Thymus (tissue), 11 donors: ENCODE results near the gene GLI3. TPM values are rescaled to one million over a fixed set of nuclear protein-coding genes. Genes with fewer than 3 reads are reported as not detected.

Source experiments
- DNase-seq, 9 donors: peaks; one replicate each; pipeline ENCODE4 v3.0.0-alpha.2; 2013; ENCODE audit warnings: low spot score in 9 of 9, low read depth in 6 of 9, missing footprints in 1 of 9
- H3K27ac ChIP-seq, 2 donors: one replicate each; pipeline ENCODE4 v1.5.1; 2013; ENCODE audit warnings: control low read depth in 1 of 2, low read depth in 1 of 2, low read length in 1 of 2, mild to moderate bottlenecking in 1 of 2, moderate library complexity in 1 of 2
- H3K27me3 ChIP-seq, 2 donors: one replicate each; pipeline ENCODE4 v1.5.1; 2013; ENCODE audit warnings: low read length in 1 of 2; ENCODE audit not compliant: control insufficient read depth in 2 of 2, insufficient read depth in 1 of 2
- H3K36me3 ChIP-seq, 2 donors: one replicate each; pipeline ENCODE4 v1.5.1; 2013; ENCODE audit warnings: low read length in 1 of 2, mild to moderate bottlenecking in 1 of 2, moderate library complexity in 1 of 2; ENCODE audit not compliant: control insufficient read depth in 2 of 2, insufficient read depth in 2 of 2
- H3K4me1 ChIP-seq, 2 donors: one replicate each; pipeline ENCODE4 v1.5.1; 2013; ENCODE audit warnings: low read length in 2 of 2; ENCODE audit not compliant: control insufficient read depth in 2 of 2, insufficient read depth in 2 of 2
- H3K4me3 ChIP-seq, 2 donors: one replicate each; pipeline ENCODE4 v1.5.1; 2013; ENCODE audit warnings: low read length in 2 of 2, control low read depth in 1 of 2, mild to moderate bottlenecking in 1 of 2
- H3K9me3 ChIP-seq, 2 donors: one replicate each; pipeline ENCODE4 v1.5.1; 2013; ENCODE audit warnings: low read length in 1 of 2, mild to moderate bottlenecking in 1 of 2; ENCODE audit not compliant: control insufficient read depth in 2 of 2, insufficient read depth in 1 of 2
- WGBS: extraction: QIAGEN DNeasy Blood & Tissue Kit; methylation state at CpG from one replicate; pipeline ENCODE4 v1.1.7; 2013; 5-methylcytosine and 5-hydroxymethylcytosine counted together
- polyA plus RNA-seq: library from polyadenylated mRNA; stranded (reverse); fragments of 200-250 nt; gene quantifications from one replicate; pipeline ENCODE4 v1.2.3, GENCODE V29; 2013
- total RNA-seq: library from RNA; stranded (reverse); fragments of 120-200 nt; gene quantifications from one replicate; pipeline ENCODE4 v1.2.4, GENCODE V29; 2013
- donor health status: healthy.

Gene GLI3
- total and polyA plus RNA-seq, 2 donors = 3.1 to 3.2 TPM

DNA sequence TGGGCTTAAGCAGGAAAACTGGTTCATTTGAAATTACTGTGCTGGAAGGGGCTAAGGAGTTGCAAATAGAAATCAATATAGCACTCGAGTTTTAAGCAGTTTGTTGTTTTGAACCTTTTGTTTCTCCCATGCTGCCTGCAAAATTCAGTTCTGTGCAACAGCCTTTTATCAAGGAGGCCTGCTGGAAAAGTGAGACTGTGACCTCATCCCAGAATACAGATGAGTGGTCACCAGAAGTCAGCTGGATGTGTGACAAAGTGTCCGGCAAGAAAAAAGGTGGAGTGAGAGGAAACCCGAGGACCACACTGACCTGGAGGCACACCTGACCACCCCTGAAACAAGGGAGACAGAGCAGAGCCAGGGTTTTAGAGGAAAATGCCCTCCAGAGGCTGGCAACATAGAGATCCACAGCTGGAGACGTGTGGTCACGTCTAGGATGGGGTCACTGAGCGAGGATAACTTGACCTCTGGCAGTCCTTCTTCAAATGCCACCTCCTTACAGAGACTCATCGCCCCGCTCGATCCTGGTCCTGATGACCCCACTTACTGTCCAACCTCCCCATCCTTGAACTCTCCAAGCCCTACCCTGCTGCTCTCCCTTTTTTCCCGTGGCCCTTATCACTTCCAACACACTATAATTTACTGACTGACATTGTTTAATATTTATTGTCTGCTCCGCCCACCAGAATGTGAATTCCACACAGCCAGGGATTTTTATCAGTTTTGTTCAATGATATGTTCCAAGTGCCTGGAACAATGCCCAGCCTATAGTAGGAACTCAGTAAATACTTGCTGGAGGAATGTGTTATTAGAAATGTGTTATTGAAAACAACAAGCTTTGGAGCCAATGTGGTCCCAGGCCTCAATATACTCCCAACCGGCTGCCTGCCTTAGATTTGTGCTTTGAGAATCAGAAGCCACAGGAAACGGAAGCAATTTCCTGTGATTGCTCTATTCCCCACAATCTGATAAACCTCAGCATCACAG lies 243.8 kb downstream of the GLI3 start:
- no peak overlapping the region for H3K27ac ChIP-seq
- WGBS = 81% methylated on average over 13 of the region's 13 CpGs
- no peaks in the 10 kb centered on the region for H3K36me3 ChIP-seq
- no peaks in the 10 kb centered on the region for H3K4me1 ChIP-seq
- H3K27me3 ChIP-seq = no peaks in the 10 kb centered on the region
- no peak for DNase-seq
- H3K9me3 ChIP-seq = no peaks in the 10 kb centered on the region
- H3K4me3 ChIP-seq = no peak overlapping the region

DNA sequence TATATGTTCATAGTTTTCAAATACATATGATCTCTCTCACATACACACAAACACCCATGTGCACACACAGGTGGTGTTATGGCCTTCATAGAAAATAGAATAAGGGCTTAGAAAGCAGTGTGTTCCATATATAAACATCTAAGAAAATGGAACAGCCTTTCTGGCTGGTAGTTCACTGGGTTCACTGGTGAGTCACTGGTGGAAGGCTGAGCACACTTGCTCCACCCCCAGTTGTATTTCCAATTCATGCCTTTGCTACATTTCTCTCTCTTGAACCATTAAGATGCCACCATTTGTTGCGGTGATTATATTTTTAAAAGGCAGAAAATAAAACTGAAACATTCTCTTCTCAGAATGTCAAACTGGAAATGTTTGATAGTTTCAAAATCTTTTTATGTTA lies 252.1 kb downstream of the GLI3 start:
- Histone ChIP-seq H3K9me3 (no peaks in the 10 kb centered on the region), H3K4me1 (no peaks in the 10 kb centered on the region), H3K4me3 (no peak overlapping the region), H3K36me3 (no peaks in the 10 kb centered on the region), H3K27ac (no peak overlapping the region), H3K27me3 (no peaks in the 10 kb centered on the region)
- no peak for DNase-seq
- WGBS = 99% methylated on average over 1 of the region's 1 CpG

DNA sequence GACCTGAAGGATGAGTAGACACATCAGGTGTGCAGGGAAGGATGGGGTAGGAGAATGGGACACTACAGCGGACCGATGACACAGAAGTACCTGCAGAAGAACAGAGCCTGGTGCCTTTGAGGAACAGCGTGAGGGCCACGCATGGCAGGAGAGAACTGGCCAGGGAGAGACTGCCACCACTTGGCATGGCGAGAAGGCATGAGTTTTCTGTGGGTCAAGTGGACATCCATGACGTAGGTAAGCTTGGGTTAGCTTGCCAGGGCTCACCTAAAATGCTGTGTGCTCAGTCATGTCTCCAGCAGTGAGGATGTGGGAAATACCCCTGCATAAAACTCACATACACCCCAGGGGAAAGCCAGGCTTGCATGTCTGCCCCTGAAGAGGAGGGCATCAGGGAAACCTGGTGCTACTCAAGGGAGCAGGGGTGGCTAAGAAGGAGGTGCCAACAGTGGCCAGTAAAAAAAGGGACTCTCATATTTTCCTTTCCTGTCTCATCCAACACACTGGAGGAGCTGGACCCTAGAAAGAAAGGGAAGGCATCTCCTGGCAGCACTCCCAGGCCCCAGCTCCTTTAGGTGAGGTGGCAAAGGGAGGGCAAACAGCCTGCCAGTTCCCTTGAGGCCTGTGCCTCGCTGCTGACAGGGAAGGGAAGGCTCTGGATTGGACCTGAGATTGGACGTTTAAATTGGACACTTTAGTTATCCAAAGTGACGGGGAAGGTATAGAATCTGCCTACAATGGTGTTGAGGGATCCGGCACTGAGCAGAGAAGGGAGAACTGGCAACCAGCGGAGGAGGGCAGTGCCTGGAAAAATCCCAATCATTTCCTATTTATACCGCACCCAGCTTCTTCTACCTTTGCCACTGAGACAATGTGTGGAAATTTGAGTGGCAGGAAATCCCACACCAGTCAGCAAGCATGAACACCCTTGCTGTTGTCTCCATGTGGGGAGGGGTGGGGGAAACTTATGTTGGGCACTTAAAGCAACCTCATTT lies 255.7 kb downstream of the GLI3 start:
- Histone ChIP-seq H3K9me3 (no peaks in the 10 kb centered on the region), H3K27me3 (no peaks in the 10 kb centered on the region), H3K4me1 (peaks cover 0 to 2% of the 10 kb centered on the region in 2 donors), H3K36me3 (no peaks in the 10 kb centered on the region), H3K27ac (no peak overlapping the region), H3K4me3 (no peak overlapping the region)
- 94% methylated on average over 12 of the region's 12 CpGs for WGBS
- DNase-seq = no peak

DNA sequence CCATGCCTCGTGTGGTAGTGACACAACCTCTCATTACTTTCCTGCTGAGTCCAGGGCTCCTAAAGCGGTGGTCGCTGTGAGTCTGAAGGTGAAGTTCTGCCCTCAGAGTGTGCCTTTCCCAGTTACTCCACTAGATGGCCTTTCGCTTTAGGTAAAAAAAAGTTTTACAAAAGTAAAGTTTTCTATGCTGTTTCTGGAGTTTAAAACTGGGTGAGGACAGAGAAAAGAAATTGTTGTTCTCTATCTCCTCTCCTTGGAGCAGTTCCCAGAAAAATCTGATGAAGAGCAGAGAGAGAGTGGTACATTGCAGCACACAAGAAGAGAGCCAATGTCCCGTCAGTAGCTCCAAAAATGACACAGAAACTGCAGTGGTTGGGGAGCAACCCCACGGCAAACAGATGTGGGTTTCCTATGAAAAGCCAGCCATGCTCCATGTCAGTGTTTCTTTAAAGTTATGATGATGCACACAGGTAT lies 257.1 kb downstream of the GLI3 start:
- Histone ChIP-seq H3K27me3 (no peaks in the 10 kb centered on the region), H3K4me1 (peaks cover 0 to 2% of the 10 kb centered on the region in 2 donors), H3K9me3 (no peaks in the 10 kb centered on the region), H3K27ac (no peak overlapping the region), H3K36me3 (no peaks in the 10 kb centered on the region), H3K4me3 (no peak overlapping the region)
- peak in 2 of 9 donors; percentile 2 to 15 for DNase-seq
- WGBS = 40% methylated on average over 6 of the region's 6 CpGs

DNA sequence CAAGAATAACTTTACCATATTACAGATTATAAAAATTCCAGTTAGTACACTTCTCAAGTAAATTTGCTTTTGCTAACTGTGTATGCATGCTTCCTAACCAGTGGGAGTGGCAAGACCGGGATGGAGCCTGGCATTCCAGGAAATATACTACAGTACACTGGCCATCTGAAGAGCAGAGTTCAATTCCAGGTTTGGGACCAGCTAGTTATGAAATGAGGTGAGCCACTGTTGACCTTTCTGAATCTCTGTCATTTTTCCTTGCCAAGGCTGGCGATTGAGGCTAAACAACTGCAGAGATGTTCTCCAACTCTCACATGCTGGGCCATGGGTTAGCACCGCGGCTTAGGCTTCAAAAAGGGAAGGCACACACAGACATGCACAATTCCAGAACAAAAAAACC lies 258.2 kb downstream of the GLI3 start:
- H3K36me3 ChIP-seq = no peaks in the 10 kb centered on the region
- DNase-seq = no peak
- H3K27ac ChIP-seq = no peak overlapping the region
- WGBS = 98% methylated on average over 4 of the region's 4 CpGs
- no peak overlapping the region for H3K4me3 ChIP-seq
- H3K9me3 ChIP-seq = no peaks in the 10 kb centered on the region
- H3K27me3 ChIP-seq = no peaks in the 10 kb centered on the region
- H3K4me1 ChIP-seq = peaks cover 0 to 2% of the 10 kb centered on the region in 2 donors

DNA sequence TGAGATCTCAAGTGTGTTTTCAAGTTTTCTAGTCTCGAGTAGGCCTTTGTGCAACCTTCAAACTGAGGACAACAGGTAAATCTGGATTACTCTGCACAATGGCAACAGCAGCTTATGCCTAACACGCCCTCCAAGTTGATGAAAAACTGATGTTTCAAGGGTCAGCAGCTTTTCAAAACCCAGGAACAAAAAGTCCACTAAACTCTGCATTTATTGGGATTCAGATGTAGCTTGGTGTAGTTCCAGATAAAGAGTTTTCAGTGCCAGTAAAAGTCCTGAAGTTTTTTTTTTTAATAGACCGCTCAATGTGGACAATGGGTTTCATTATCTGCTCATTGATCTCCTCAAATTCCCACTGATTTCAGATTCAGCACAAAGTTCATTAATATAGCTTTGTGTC lies 259.3 kb downstream of the GLI3 start:
- Histone ChIP-seq H3K4me3 (no peak overlapping the region), H3K4me1 (peaks cover 0 to 2% of the 10 kb centered on the region in 2 donors), H3K9me3 (no peaks in the 10 kb centered on the region), H3K27me3 (no peaks in the 10 kb centered on the region), H3K36me3 (no peaks in the 10 kb centered on the region), H3K27ac (no peak overlapping the region)
- WGBS = 90% methylated on average over 3 of the region's 3 CpGs
- DNase-seq = no peak

DNA sequence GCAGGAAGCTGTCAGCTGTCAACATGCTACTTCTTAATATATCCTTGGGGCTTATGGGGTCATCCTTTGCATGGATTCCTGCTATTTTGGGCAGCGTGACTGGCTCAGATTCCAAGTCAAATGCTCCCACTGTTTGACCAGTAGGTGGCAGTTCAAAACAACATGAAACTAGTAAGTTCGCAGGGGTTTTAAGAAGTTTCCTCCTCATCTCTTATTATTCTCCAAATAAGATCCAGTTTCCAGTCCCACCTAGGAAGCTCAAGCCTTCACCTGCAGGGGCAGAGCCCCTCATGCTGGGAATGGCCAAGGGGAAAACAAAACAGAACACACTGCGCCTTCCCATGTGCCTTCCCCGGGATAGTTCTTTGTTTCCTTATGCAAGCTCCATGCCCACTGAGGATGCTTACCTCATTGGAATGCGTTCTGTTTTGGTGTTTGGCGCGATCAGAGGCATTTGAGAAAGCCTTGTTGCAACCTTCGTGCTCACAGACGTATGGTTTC lies 259.8 kb downstream of the GLI3 start:
- WGBS = 67% methylated on average over 9 of the region's 9 CpGs
- DNase-seq = peak in 1 of 9 donors; percentile 25
- Histone ChIP-seq H3K4me1 (peaks cover 0 to 2% of the 10 kb centered on the region in 2 donors), H3K4me3 (no peak overlapping the region), H3K27ac (no peak overlapping the region), H3K27me3 (no peaks in the 10 kb centered on the region), H3K36me3 (no peaks in the 10 kb centered on the region), H3K9me3 (no peaks in the 10 kb centered on the region)

DNA sequence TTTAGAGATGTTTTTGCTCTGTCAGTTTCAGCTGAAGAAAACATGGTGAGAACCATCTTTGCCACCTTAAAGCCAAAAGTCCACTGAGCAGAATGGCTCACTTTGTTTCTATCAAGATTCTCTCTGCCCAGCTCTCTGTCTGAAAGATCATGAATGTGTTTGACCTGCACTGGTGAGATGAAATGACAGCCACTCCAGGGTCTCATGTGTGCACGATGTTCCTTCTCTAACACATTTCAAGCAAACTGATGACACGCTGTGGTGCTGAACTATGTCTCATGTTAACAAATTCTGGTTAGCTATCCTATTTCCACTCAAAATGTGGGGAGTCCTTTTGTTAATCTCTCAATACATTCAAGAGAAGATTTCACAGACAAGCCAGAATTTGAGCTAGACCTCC lies 260.6 kb downstream of the GLI3 start:
- Histone ChIP-seq H3K27ac (no peak overlapping the region), H3K27me3 (no peaks in the 10 kb centered on the region), H3K4me1 (peaks cover 0 to 2% of the 10 kb centered on the region in 2 donors), H3K36me3 (no peaks in the 10 kb centered on the region), H3K9me3 (no peaks in the 10 kb centered on the region), H3K4me3 (no peak overlapping the region)
- WGBS = 97% methylated on average over 2 of the region's 2 CpGs
- DNase-seq = no peak
